ENCODE results near the gene LMNTD1. TPM values are rescaled to one million over a fixed set of nuclear protein-coding genes. Genes with fewer than 3 reads are reported as not detected.
"Not testable (repeated sequence)": the region's sequence is repeated elsewhere in the genome, so short reads cannot be mapped to it uniquely, and the experiment has no call there.

Gene LMNTD1
- total RNA-seq, 1 donor, result not detected

DNA sequence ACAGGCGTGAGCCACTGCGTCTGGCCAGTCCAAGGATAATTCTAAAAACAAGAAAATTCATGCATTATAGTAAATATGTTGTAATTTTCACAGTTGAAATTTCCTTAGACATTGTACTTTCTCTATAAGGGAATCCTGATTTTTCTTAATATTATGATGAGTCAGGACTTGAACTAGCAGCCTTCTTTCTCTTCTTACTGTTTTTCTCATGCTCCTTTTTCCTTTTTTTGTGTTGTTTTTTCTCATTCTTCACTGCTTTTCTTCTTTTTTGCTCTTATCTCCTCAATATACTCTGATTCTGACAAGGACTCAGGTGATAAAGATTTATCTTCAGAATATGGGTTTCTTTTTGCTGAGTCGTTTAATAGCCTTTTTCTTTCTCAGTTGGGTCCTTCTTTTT is 117.7 kb downstream of the LMNTD1 start:
- no peak for DNase-seq (ENCODE audit: low read depth in 2 of 3, low spot score in 2 of 3)

GRCh38 chr12:25434515-25434914 is 118.6 kb downstream of the LMNTD1 start:
- DNase-seq (ENCODE audit: low read depth in 2 of 3, low spot score in 2 of 3), result no peak

DNA sequence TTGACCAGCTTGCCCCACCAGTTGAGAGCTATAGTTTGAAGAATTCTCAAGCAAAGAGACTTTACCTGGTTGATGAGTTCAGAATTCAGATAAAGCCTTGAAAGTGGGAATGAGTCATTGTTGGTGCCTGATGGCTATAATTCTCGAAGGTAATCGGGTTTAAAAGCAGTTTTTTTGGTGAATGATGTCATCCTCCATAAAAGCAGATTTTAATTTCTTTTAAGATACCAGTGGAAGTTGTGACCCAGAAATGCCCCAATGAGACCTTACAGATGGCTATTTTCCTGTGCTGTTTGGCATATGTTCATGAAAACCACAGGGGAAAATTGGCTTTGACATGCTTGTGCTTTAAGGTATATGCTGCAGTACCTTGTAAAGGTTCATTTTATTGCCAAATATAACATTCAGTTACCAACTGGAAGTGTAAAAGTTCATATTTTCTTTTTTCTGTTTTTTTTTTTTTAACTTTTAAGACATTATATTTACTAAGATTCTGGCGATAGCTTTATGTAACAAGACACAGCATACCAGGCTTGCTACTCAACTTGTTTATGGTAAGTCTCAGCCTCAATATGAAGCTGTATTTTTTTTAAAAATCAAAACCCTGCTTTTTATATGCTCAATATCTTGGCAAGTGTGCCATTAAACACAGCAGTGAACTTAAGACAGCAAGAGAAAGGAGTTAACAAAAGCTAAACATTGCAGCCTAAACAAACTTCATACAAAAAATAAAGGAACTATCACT is 119.3 kb downstream of the LMNTD1 start:
- DNase-seq (ENCODE audit: low read depth in 2 of 3, low spot score in 2 of 3), result no peak

DNA sequence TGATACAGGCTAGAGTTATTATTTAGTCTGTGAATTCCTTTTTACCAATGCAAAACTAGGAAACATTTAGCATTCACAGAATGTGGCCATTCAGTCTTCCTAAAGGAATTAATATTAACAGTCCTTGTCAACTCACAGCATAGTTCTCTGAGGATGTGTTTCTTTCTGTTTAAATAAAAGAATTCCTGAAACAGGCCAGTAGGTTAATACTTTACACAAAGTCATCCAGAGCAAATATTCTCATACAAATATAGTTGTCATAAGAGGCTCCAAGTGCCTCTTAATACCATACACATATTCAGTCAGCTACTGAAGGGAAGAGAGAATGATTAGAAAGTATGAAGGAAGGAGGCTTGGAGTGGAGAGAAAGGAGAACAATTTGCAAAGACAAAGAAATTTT is 120.1 kb downstream of the LMNTD1 start:
- DNase-seq (ENCODE audit: low read depth in 2 of 3, low spot score in 2 of 3), result no peak

DNA sequence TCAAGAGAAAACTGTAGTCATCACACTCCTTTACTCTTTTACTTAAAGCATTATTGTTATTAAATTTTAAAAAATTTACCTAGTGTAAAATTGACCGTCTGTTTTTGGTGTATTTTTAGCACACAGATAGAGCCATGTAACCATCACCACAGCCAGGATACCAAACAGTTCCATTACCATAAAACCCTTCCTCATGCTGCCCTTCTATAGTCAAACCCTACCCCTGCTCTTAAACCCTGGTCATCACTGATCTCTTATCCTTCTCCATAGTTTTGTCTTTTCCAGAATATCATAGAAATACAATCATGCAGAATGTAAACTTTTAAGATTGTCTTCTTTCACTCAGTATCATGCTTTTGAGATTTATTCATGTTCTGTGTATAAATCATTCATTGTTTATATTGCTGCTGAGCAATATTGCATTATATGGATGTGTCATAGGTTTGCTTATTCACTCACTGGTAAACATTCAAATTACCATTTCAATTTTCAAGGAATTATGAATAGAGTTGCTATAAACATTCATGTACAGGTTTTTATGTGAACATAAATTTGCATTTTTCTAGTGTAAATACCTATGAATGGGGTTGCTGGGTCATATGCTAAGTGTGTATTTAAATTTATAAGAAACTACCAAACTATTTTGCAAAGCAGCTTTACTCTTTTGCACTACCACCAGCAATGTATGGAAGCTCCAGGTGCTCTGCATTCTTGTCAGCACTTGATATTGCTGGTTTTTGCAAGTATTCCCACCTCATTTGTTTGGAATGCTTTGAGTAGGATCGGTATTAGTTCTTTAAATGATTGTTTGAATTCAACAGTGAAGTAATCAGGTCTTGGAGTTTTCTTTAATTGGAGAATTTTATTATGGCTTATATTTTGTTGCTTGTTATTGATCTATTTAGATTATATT is 125.5 kb downstream of the LMNTD1 start:
- DNase-seq (ENCODE audit: low read depth in 2 of 3, low spot score in 2 of 3), result no peak

- DNase-seq (ENCODE audit: low read depth in 2 of 3, low spot score in 2 of 3), result not testable (repeated sequence)
Measured at GRCh38 chr12:25426821-25427220, 126.3 kb downstream of the LMNTD1 start.

Small RNA genes lying within 50 kb of the gene (small RNA-seq; reads per million reads assigned to genes)
- not detected for gene TUBB4BP1

Data from hematopoietic multipotent progenitor cell (in vitro differentiated cells).